Right renal cortex interstitium (tissue), 3 donors: ENCODE data around the gene SAPCD1. TPM values are rescaled to one million over a fixed set of nuclear protein-coding genes. Genes with fewer than 3 reads are reported as not detected.
A peak's percentile ranks its signal among the peaks of the same experiment; 100 is the strongest.
"Not testable (repeated sequence)": the region's sequence is repeated elsewhere in the genome, so short reads cannot be mapped to it uniquely, and the experiment has no call there.

Experiments used
- DNase-seq, 3 donors: peaks; one replicate each; pipeline ENCODE4 v3.0.0-alpha.2; 2013; ENCODE audit warnings: low read depth in 3 of 3, low spot score in 2 of 3
- polyA plus RNA-seq, 3 donors: library from polyadenylated mRNA; unstranded; fragments of 120-200 nt; gene quantifications; one replicate each; pipeline ENCODE4 v1.2.1, GENCODE V29; 2013; ENCODE audit not compliant: insufficient read length in 3 of 3

SAPCD1 gene
- polyA plus RNA-seq, 3 donors, result 2.1 to 7.4 (median 6.0) TPM

DNA sequence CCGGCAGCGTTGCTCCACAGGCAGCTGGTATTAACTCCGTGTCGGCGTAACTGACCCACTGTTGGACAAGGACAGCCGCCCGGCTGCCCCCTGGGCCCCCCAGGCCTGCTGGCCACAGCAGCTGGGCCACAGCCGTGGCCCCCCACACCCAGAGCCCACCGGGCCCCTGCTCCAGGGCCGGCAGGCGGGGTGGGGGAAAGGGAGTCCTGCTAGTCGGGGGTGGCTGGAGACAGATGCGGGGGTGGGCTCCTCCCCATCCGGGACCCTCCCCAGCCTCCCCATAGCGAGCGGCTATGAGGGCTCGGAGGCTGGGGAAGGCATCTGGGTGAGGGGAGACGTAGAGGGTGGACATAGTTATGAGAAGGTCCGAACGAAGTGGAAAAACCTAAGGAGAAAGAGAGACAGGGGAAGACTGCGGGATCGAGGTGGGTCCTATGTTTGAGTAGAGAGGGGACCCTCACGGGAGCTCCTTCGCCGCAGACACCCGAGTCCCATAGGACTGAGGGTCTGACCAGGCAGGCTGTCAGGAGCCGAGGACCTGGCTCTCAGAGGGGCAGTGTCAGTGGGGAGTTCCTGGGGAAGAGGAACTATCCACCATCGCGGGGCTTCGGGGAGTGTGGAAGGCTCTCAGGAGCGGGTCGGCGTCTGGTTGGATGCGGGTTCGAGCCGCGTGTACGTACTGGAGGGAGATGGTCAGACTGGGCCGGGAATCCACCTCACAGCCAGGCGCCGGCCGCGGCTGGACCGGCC lies 32.6 kb downstream of the SAPCD1 start:
- no peak for DNase-seq

DNA sequence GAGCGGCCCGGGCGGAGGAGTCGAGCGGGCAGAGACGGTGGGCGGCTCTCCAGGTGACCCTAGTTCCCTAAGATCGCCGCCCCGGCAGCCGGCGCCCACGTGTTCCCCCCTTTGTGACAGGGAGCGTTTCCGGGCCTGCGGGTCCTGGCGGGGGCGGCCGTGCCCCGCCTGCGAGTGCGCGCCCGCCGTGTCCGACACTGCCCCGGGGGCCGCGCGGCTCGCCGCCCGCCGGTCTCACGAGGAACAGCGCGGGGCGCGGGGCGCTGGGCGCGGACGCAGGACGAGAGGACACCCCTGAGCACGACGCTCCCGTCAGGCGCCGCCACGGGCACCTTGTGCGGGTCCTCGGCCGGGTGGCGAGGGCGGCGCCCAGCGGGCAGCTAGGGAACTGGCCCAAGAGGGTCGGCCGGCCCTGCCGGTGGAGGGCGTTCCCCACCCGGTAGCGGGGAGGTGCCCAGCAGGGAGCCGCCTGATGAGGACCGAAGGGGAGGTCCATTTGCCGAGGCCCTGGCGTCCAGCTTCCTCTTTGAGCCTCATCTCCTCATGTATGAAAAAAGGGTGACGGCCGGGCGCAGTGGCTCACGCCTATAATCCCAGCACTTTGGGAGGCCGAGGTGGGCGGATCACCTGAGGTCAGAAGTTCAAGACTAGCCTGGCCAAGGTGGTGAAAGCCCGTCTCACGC lies 33.3 kb downstream of the SAPCD1 start, which contains the start of gene VARS1:
Gene VARS1 (minus strand): TSS at position 137 of the 683 bp plus-strand sequence. CDS start 535 bp downstream, outside the sequence.
- DNase-seq, result peak in 2 of 3 donors; percentile 70 to 71

GRCh38 chr6:31796993-31797385 lies 34.5 kb downstream of the SAPCD1 start:
- DNase-seq, result no peak

DNA sequence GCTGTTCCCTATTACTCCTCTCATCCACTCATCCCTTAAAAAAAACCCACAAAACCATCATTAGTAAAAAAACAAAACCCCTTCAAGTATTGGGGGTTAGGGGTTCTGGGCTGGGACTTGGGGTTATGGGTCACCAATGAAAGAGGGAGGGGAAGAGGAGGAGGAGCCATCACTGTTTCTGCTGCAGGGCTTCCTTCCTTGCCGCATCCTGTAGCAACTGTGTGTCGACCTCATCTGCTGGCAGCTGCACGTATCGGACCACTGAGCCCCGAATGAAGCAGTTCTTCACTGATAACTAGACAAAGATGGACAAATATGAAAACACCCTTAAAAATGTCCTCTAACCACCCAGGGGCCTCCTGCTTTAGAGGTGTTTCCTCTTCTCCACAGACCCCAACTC lies 35.1 kb downstream of the SAPCD1 start:
- no peak for DNase-seq

GRCh38 chr6:31799781-31800180 lies 37.3 kb downstream of the SAPCD1 start:
- DNase-seq, result no peak

DNA sequence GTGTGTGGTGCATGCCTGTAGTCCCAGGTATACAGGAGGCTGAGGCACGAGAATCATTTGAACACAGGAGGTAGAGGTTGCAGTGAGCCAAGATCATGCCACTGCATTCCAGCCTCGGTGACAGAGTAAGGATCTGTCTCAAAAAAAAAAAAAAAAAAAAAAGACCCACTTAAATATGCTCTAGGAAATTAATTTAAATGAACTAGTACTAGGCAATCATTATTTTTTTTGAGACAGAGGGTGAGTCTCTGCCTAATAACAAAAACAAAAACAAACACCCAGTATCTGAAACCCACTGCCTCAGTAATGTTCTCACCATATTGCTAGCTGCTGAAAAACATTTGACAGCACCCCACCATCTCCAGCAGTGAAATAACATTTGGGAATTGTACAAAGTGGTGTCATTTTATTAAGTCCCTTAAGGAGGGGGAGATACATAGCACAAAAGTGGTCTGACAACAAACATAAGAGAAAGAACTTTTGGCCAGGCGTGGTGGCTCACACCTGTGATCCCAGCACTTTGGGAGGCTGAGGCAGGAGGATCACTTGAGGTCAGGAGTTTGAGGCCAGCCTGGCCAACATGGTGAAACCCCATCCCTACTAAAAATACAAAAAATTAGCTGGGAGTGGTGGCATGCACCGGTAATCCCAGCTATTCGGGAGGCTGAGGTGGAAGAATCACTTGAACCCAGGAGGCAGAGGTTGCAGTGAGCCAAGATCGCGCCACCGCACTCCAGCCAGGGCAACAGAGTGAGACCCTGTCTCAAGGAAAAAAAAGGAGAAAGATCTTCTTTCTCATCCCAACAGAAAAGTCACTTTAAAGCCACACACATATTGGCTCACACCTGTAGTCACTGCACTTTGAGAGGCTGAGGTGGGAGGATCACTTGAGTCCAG lies 38.8 kb downstream of the SAPCD1 start:
- not testable (repeated sequence) for DNase-seq

DNA sequence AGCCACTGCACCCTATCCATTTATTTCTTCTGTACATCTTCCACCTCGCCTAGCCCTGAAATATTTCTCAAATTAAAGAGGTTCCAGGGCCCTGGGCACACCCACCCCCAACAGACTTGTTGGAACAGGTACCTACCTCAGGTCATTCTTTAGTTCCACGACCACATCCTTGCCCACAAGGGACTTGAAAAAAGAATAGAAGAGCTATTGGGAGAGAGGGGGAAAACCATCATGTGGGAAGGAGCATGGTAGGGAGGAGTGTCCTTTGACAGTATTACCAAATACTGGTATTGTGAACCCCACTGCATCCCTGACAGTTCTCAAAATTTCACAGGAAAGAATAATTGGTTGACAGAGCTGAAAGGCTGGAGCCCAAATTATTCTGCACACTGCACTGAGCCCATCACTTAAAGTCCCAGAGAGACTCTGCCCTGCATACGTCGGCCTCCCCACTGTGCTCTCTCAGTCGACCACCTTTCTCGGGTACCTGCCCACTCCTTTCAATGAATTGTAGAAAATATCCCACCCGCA lies 43.5 kb downstream of the SAPCD1 start:
- DNase-seq, result no peak

GRCh38 chr6:31806470-31807272 lies 44.2 kb downstream of the SAPCD1 start, which contains the start of gene LSM2:
Gene LSM2 (minus strand): TSS chr6:31806966. CDS start chr6:31806757, 209 bp downstream.
- peak; percentile 91 to 96 (median 92) for DNase-seq

GRCh38 chr6:31808599-31808998 lies 46.1 kb downstream of the SAPCD1 start:
- not testable (repeated sequence) for DNase-seq

GRCh38 chr6:31811645-31812044 lies 49.2 kb downstream of the SAPCD1 start:
- DNase-seq, result no peak

DNA sequence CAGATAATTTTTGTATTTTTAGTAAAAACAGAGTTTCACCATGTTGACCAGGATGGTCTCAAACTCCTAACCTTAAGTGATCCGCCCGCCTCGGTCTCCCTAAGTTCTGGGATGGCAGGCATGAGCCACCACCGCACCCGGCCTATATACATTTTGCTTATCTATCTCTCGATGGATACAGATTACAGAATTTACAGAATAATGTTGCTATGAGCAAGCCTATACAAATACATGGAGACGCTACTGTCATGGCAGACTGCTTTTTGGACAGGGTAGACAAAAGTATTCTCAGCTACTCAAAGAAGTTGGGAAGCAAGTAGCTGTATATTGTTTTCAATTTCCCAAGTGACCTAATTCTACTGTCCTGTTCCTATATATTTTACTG lies 51.0 kb downstream of the SAPCD1 start:
- DNase-seq, result no peak

Other genes with a start within 250 kb of the SAPCD1 start
- 10 to 100 TPM; 13.6 to 24.1 (median 17.7) TPM for gene MCCD1, start 233.7 kb upstream of the SAPCD1 start, polyA plus RNA-seq
- gene DDX39B, start 220.7 kb upstream of the SAPCD1 start, polyA plus RNA-seq, result 100 to 1,000 TPM; 509 to 546 (median 538) TPM
- gene ATP6V1G2, start 216.0 kb upstream of the SAPCD1 start, polyA plus RNA-seq, result 1 to 10 TPM; 5.7 to 7.5 (median 7.3) TPM
- gene NFKBIL1, start 215.0 kb upstream of the SAPCD1 start, polyA plus RNA-seq, result 10 to 100 TPM; 17.6 to 19.3 (median 19.1) TPM
- under 1 TPM; 0.13 to 0.15 (median 0.14) TPM for gene LTA, start 190.4 kb upstream of the SAPCD1 start, polyA plus RNA-seq
- under 1 TPM; 0.16 to 0.31 (median 0.19) TPM for gene TNF, start 187.1 kb upstream of the SAPCD1 start, polyA plus RNA-seq
- gene LTB, start 180.2 kb upstream of the SAPCD1 start, polyA plus RNA-seq, result 1 to 10 TPM in 2 of 3 donors, under 1 TPM in 1; 0.89 to 1.4 (median 1.2) TPM
- gene LST1, start 176.4 kb upstream of the SAPCD1 start, polyA plus RNA-seq, result 1 to 10 TPM; 4.9 to 6.5 (median 5.2) TPM
- gene NCR3, start 169.7 kb upstream of the SAPCD1 start, polyA plus RNA-seq, result under 1 TPM in 1 of 3 donors, not detected in 2; 0.16 TPM
- gene AIF1, start 147.4 kb upstream of the SAPCD1 start, polyA plus RNA-seq, result 10 to 100 TPM; 87.4 to 99.7 (median 94.8) TPM
- 100 to 1,000 TPM; 131 to 142 (median 140) TPM for gene PRRC2A, start 141.9 kb upstream of the SAPCD1 start, polyA plus RNA-seq
- gene BAG6, start 110.0 kb upstream of the SAPCD1 start, polyA plus RNA-seq, result 100 to 1,000 TPM; 212 to 228 (median 226) TPM
- 100 to 1,000 TPM in 2 of 3 donors, 10 to 100 TPM in 1; 91.6 to 131 (median 120) TPM for gene APOM, start 106.8 kb upstream of the SAPCD1 start, polyA plus RNA-seq
- 10 to 100 TPM; 19.4 to 20.7 (median 20.4) TPM for gene C6orf47, start 101.9 kb upstream of the SAPCD1 start, polyA plus RNA-seq
- 10 to 100 TPM; 29.5 to 31.0 (median 30.8) TPM for gene GPANK1, start 97.7 kb upstream of the SAPCD1 start, polyA plus RNA-seq
- 100 to 1,000 TPM; 234 to 239 (median 236) TPM for gene CSNK2B, start 96.6 kb upstream of the SAPCD1 start, polyA plus RNA-seq
- gene LY6G5B, start 92.7 kb upstream of the SAPCD1 start, polyA plus RNA-seq, result 10 to 100 TPM; 10.4 to 15.6 (median 12.0) TPM
- gene LY6G5C, start 81.6 kb upstream of the SAPCD1 start, polyA plus RNA-seq, result 1 to 10 TPM; 2.4 to 3.2 (median 2.5) TPM
- 10 to 100 TPM; 54.8 to 57.3 (median 55.2) TPM for gene ABHD16A, start 59.3 kb upstream of the SAPCD1 start, polyA plus RNA-seq
- 1 to 10 TPM in 1 of 3 donors, under 1 TPM in 2; 0.44 to 1.5 (median 0.98) TPM for gene LY6G6F, start 55.8 kb upstream of the SAPCD1 start, polyA plus RNA-seq
- under 1 TPM in 1 of 3 donors, not detected in 2; 0.34 TPM for gene LY6G6D, start 47.3 kb upstream of the SAPCD1 start, polyA plus RNA-seq
- gene LY6G6C, start 40.9 kb upstream of the SAPCD1 start, polyA plus RNA-seq, result under 1 TPM; 0.18 to 0.28 (median 0.22) TPM
- 1 to 10 TPM; 1.1 to 2.3 (median 1.4) TPM for gene MPIG6B, start 39.3 kb upstream of the SAPCD1 start, polyA plus RNA-seq
- gene DDAH2, start 33.4 kb upstream of the SAPCD1 start, polyA plus RNA-seq, result 100 to 1,000 TPM; 157 to 166 (median 162) TPM
- 100 to 1,000 TPM; 313 to 334 (median 325) TPM for gene CLIC1, start 26.1 kb upstream of the SAPCD1 start, polyA plus RNA-seq
- gene MSH5, start 22.7 kb upstream of the SAPCD1 start, polyA plus RNA-seq, result 10 to 100 TPM; 13.8 to 16.7 (median 15.3) TPM
- gene VWA7, start 14.7 kb downstream of the SAPCD1 start, polyA plus RNA-seq, result 1 to 10 TPM; 6.8 to 9.4 (median 8.5) TPM
- gene VARS1, start 33.1 kb downstream of the SAPCD1 start, polyA plus RNA-seq, result 10 to 100 TPM; 57.2 to 59.4 (median 58.1) TPM
- gene LSM2, start 44.3 kb downstream of the SAPCD1 start, polyA plus RNA-seq, result 10 to 100 TPM; 86.8 to 93.1 (median 87.3) TPM
- 1 to 10 TPM; 4.1 to 4.3 (median 4.3) TPM for gene HSPA1L, start 52.6 kb downstream of the SAPCD1 start, polyA plus RNA-seq
- gene HSPA1A, start 52.9 kb downstream of the SAPCD1 start, polyA plus RNA-seq, result 100 to 1,000 TPM in 1 of 3 donors, 10 to 100 TPM in 2; 83.5 to 115 (median 87.1) TPM
- 100 to 1,000 TPM; 112 to 164 (median 134) TPM for gene HSPA1B, start 65.1 kb downstream of the SAPCD1 start, polyA plus RNA-seq
- gene NEU1, start 100.2 kb downstream of the SAPCD1 start, polyA plus RNA-seq, result 10 to 100 TPM; 69.0 to 89.7 (median 77.5) TPM
- gene SLC44A4, start 116.3 kb downstream of the SAPCD1 start, polyA plus RNA-seq, result 10 to 100 TPM; 34.7 to 45.8 (median 43.8) TPM
- gene EHMT2, start 135.0 kb downstream of the SAPCD1 start, polyA plus RNA-seq, result 10 to 100 TPM; 67.9 to 74.0 (median 68.5) TPM
- gene ZBTB12, start 139.4 kb downstream of the SAPCD1 start, polyA plus RNA-seq, result 10 to 100 TPM; 23.5 to 27.3 (median 25.5) TPM
- gene C2, start 165.1 kb downstream of the SAPCD1 start, polyA plus RNA-seq, result 1 to 10 TPM; 3.3 to 4.3 (median 4.0) TPM
- gene CFB, start 183.4 kb downstream of the SAPCD1 start, polyA plus RNA-seq, result 10 to 100 TPM in 1 of 3 donors, 1 to 10 TPM in 2; 5.0 to 17.5 (median 5.7) TPM
- 10 to 100 TPM; 90.8 to 94.0 (median 92.7) TPM for gene NELFE, start 196.3 kb downstream of the SAPCD1 start, polyA plus RNA-seq
- 10 to 100 TPM; 35.7 to 49.2 (median 37.6) TPM for gene SKIC2, start 196.5 kb downstream of the SAPCD1 start, polyA plus RNA-seq
- 10 to 100 TPM; 25.7 to 26.8 (median 26.0) TPM for gene DXO, start 209.5 kb downstream of the SAPCD1 start, polyA plus RNA-seq
- gene C4A, start 219.4 kb downstream of the SAPCD1 start, polyA plus RNA-seq, result 10 to 100 TPM; 10.9 to 22.9 (median 13.1) TPM